Activated CD8-positive, alpha-beta memory T cell treated with anti-CD3 and anti-CD28 coated beads for 36 hours (primary cell): ENCODE measurements around the gene LYL1. TPM values are rescaled to one million over a fixed set of nuclear protein-coding genes. Genes with fewer than 3 reads are reported as not detected.

ENCODE experiments used
- CTCF ChIA-PET: fragments of 350-600 bp; sonication (Branson Sonifier 250); formaldehyde crosslinking; loops from one replicate; lab custom pipeline; 2021; ENCODE audit warnings: antibody characterized with exemption; lab: Charles Lee
- POLR2A ChIA-PET: fragments of 350-600 bp; sonication (Branson Sonifier 250); formaldehyde crosslinking; loops from one replicate; lab custom pipeline; 2021; ENCODE audit warnings: antibody characterized with exemption; lab: Charles Lee
- total RNA-seq, 2 experiments: library from RNA; stranded (reverse); gene quantifications; one replicate each; pipeline ENCODE4 v1.2.3, GENCODE V29; 2021

Gene LYL1
- total RNA-seq, 2 experiments from 2014 or later = 1.8 to 2.8 TPM

GRCh38 chr19:13100031-13100588 is 2.5 kb downstream of the LYL1 start:
- CTCF ChIA-PET = interaction anchor here (0.6 to 1.7 kb wide), 7 partner anchors 39 to 135 kb away, joined by 3 to 14 read pairs (median 4); no protein-coding TSS in a partner anchor
- POLR2A ChIA-PET = interaction anchor here (0.6 kb wide), 2 partner anchors 17 to 19 kb away, joined by 3 to 9 read pairs; no protein-coding TSS in a partner anchor

DNA sequence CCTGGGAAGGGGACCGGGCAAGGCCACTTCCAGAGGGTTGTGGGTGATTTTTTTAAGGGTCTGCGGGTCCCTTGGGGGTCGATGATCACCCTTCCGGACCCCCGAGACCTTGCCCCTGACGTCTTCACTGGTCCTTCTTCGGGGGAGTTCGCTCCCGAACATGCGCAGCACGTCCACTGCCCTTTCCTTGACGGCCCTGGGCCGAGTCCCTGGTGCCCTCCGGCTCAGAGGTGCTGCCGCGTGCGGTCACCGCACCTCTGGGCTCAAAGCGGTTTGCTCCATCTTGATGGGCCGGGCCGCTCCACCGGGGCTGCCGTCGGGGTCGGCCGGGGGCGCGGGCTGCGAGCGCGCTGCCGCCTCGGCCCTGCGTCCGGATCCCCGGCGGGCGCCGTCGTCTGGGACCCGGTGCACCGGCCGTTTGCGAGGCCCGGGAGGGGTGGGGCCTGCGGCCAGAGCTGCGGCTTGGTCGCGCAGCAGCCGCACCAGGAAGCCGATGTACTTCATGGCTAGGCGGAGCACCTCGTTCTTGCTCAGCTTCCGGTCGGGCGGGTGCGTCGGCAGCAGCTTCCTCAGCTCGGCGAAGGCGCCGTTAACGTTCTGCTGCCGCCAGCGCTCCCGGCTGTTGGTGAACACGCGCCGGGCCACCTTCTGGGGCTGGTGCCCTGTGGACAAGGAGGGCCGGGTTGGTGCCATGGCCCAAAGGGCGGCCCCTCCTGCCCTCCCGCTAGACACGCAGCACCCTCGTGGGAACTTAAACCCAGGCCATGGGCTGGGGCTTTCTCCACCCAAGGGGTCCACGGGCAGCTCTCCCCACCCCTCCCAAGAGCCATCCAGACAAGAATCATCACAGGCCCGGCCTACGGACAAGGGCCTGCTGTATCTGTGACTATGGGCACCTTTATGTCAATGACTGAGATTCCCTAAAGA is 3.3 kb downstream of the LYL1 start:
- ChIA-PET POLR2A (interaction anchor here (0.6 kb wide), 3 partner anchors 18 to 48 kb away, joined by 3 to 9 read pairs (median 7); no protein-coding TSS in a partner anchor), CTCF (interaction anchor here (1.0 to 1.7 kb wide), 4 partner anchors 56 to 134 kb away, joined by 3 to 14 read pairs (median 4); no protein-coding TSS in a partner anchor)

GRCh38 chr19:13098277-13099072 is 4.2 kb downstream of the LYL1 start:
- POLR2A ChIA-PET = no interaction called here

DNA sequence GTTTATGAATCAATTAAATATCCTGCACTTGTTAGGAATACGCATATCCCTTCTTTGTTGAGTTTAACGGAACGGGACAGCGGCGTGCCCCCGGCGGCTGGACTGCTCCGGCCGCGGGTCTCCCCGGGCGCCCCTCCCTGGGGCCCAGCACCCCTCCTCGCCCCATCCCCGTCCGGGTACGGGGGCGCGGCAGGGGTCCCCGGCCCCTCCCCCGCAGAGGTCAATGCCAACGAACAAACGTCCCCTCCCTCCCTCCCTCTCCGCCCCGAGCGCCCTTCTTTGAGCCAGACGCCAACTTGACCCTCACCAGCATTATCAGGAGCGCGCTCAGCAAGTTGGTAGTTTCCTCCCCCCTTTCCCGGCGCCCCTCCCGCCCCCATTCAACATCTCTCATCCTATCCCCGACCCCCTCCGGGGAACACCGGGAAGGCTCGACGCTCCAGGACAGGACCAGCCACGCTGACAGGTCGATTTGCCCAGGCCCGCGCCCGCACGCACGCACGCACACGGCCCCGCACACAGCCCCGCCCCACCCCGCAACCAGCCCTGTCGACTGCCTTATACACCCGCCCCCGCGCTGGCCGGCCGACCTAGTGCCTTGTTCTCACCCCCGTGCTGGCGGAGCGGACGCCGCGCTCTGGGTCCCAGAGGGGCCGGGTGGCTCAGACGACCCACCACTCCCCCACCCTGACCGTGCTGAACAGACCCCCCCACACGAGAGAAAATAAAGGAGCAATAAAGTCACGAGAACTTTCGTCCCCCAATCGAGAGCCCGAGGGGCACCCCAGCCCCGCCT is 5.0 kb downstream of the LYL1 start:
- POLR2A ChIA-PET = interaction anchor here (0.6 to 0.7 kb wide), 2 partner anchors 11 to 24 kb away, joined by 3 to 4 read pairs; no protein-coding TSS in a partner anchor
- CTCF ChIA-PET = interaction anchor here (6.7 kb wide), 1 partner anchor 120 kb away, joined by 126 read pairs; no protein-coding TSS in a partner anchor

More at GRCh38 chr19:13098277-13099072, 4.2 kb downstream of the LYL1 start:
- CTCF ChIA-PET = no interaction called here

GRCh38 chr19:13097033-13097462 is 5.6 kb downstream of the LYL1 start:
- ChIA-PET CTCF (interaction anchor here (1.5 to 6.7 kb wide), 3 partner anchors 120 to 165 kb away, joined by 3 to 126 read pairs (median 57); no protein-coding TSS in a partner anchor), POLR2A (interaction anchor here (0.6 to 0.7 kb wide), 2 partner anchors 11 to 24 kb away, joined by 3 to 4 read pairs; no protein-coding TSS in a partner anchor)

- CTCF ChIA-PET = interaction anchor here (1.1 to 6.7 kb wide), 8 partner anchors 37 to 166 kb away, joined by 3 to 126 read pairs (median 17); no protein-coding TSS in a partner anchor
- POLR2A ChIA-PET = interaction anchor here (0.7 kb wide), 1 partner anchor 25 kb away, joined by 4 read pairs; no protein-coding TSS in a partner anchor
Measured at GRCh38 chr19:13095934-13096927, 6.4 kb downstream of the LYL1 start.

DNA sequence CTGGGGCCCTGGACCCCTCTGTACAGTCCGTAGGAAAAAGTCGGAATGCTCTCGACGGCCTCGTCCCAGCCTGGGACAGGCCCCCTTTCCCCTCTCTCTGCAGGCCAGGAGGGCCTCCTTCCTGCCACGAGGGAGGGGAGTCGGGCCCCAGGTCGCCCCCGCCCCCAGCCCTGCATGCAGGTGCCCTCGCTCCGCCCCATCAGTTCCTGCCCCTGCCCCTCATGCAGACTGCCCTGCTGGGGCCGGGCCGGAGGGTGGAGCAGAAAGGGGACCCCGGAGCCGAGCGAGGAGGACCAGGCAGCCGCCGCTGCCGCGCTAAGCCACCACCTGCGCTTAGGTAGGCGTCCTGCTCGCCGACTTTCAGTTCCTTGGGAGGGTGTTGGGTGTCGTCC is 7.3 kb downstream of the LYL1 start:
- CTCF ChIA-PET = interaction anchor here (1.1 to 6.7 kb wide), 11 partner anchors 9 to 167 kb away, joined by 3 to 126 read pairs (median 8); no protein-coding TSS in a partner anchor
- POLR2A ChIA-PET = no interaction called here

DNA sequence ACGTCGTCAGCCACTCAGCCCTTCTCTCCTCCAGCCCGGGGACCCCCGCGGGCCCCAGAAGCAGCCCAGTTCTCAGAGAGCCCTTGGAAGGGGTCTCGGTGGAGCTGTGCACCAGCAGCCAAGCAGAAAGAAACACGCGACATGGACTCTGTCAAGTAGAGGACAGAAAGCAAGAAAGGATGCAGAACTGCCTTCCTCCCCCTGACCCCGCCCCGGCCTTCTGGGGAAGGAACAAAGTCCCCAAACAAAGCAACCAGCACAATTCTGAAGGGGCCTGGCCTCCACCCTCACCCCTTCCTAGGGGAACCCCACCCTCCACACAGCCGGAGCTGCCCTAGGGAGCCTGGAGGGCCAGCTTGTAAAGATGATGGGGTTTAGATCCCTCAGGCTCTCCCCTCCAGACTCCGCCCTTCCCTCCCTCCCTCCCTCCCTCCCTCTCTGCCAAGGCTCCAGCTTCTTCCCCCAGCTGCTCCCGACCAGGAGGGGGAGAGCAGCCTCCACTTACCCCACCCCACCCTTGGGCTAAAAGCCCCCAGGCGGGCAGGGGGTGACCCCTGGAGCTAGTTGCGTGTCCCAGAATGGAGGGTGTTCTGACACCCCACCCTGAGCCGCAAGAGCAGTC is 7.8 kb downstream of the LYL1 start:
- ChIA-PET POLR2A (interaction anchor here (1.7 kb wide), 1 partner anchor 117 kb away, joined by 6 read pairs; no protein-coding TSS in a partner anchor), CTCF (interaction anchor here (0.6 to 6.7 kb wide), 18 partner anchors 9 to 335 kb away, joined by 3 to 126 read pairs (median 8); no protein-coding TSS in a partner anchor)

DNA sequence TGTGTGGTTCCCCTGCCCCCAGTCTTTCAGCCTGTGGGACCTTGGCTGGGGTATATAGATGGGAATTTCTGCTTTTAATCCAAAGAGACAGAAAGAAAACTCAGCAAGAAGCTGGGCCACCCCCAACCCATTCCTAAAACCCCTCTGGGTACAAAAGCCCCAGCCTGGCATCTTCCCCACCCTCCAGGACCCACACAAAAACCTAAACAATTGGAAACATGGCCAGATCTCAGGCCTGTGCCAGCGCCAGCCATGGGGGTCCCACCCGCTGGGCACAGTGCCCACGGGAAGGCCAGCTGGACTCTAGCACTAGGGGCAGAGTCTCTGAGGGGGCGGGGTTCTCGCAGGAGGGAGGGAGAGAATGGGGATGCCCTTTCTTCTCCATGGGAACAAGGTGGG is 8.6 kb downstream of the LYL1 start:
- ChIA-PET POLR2A (interaction anchor here (1.0 to 1.7 kb wide), 3 partner anchors 33 to 129 kb away, joined by 4 to 6 read pairs (median 4); no protein-coding TSS in a partner anchor), CTCF (interaction anchor here (0.6 to 6.7 kb wide), 35 partner anchors 8 to 335 kb away, joined by 3 to 126 read pairs (median 4); partner anchors contain the start of gene DAND5)

DNA sequence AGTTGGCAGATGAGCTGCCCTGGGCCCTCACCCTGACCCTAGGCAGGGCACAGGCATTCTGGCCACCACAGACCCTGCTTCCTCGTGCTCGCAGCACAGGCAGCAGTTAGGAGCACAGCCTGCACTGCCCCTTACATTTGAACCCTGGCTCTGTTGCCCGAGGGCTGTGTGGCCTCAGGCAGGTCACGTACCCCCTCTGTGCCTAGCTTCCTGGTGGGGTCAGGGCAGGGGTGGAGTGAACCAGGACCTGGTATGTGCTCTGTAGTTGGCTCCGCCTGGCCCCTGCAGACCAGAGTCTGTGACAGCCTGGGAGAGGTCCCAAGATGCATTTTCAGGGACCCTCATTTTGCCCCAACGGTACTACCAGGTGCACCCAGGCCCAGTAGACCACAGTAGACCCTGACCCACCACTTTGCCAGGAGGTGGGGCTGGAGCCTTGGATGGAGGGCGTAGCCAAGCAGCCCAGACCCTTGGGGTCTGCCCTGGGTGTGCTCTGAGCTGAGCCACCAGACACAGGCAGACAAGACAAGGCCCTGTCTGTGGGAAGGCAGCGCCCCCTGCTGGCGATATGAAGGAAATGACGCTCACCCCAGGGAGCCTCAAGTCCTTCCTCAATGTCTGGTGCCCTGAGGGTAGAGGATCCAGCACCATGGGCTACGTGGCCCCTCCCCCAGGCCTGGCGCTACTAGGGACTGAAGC is 9.1 kb downstream of the LYL1 start:
- ChIA-PET CTCF (interaction anchor here (0.6 to 6.7 kb wide), 33 partner anchors 8 to 329 kb away, joined by 3 to 126 read pairs (median 4); partner anchors contain the start of gene DAND5), POLR2A (interaction anchor here (1.0 to 1.7 kb wide), 3 partner anchors 32 to 128 kb away, joined by 4 to 6 read pairs (median 4); no protein-coding TSS in a partner anchor)

DNA sequence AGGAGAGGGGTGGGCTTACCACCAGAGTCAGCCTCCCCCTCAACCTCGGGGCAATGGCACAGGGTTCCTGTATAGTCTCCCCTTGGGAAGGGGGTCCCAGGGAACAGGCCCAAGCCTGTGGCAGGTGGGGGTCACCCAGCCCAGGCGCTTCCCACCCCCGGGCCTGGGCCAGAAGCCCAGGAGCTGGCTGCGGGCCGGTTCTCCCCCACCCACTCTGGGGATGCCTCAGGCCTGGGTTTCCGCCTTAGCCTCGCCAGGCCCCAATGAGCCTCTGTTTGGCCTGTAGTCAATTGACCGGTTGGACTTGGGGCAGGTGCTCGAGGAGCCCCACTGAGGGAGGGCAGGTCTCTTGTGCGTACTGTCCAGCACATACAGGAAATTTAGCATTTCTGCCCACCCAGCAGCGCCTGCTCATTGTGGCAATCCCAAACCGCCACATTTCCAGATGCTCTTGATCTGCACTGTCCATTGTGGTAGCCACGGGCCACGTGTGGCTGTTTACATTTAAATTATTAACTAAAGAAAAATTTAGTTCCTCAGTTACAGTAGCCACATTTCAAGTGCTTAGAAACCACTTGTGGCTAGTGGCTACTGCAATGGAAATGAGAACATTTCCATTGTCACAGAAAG is 9.9 kb downstream of the LYL1 start:
- ChIA-PET CTCF (interaction anchor here (1.7 to 6.7 kb wide), 7 partner anchors 33 to 128 kb away, joined by 8 to 126 read pairs (median 29); no protein-coding TSS in a partner anchor), POLR2A (no interaction called here)

DNA sequence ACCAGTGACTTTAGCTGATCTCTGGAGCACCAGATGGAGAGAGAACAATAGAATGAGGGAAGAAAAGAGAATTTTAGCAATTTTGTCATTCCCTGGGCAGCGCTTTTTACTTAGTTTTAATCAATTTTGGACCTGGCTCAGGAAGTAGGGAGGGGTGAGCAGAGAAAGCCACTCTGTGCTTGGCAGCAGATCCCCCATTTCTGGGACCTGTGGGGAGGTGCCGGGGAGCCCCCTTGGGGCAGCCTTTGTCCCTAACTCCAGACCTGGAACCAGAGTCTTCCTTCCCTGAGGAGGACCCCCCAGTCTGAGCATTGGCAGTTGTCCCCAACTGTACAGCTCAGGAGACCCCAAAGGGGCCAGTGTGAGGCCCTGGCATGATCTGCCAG is 10.5 kb downstream of the LYL1 start:
- ChIA-PET CTCF (interaction anchor here (6.3 to 6.7 kb wide), 2 partner anchors 115 to 127 kb away, joined by 57 to 126 read pairs; no protein-coding TSS in a partner anchor), POLR2A (no interaction called here)

- CTCF ChIA-PET = interaction anchor here (0.6 to 6.7 kb wide), 5 partner anchors 30 to 126 kb away, joined by 3 to 126 read pairs (median 3); no protein-coding TSS in a partner anchor
- POLR2A ChIA-PET = interaction anchor here (0.6 kb wide), 1 partner anchor 263 kb away, joined by 4 read pairs; no protein-coding TSS in a partner anchor
Measured at GRCh38 chr19:13091400-13092157, 11.1 kb downstream of the LYL1 start.
